HCT116 (cell line): ENCODE measurements around the gene CDC42SE2. TPM values are rescaled to one million over a fixed set of nuclear protein-coding genes. Genes with fewer than 3 reads are reported as not detected.

Experiments
- ATAC-seq: fragments of 200-7000 bp; cut with Tn5 transposase; 2 replicates; pipeline ENCODE4 v1.9.1; 2020; ENCODE audit warnings: mild to moderate bottlenecking, moderate library complexity
- BruUV-seq: library from RNA; stranded (reverse); fragments of 400-500 nt; replicated peaks from 2 replicates; lab custom pipeline; 2021; lab: Mats Ljungman, UMichigan
- CTCF ChIA-PET: fragments of 300-600 bp; sonication (Branson Sonifier 250); formaldehyde crosslinking; loops from one replicate; lab custom pipeline; 2021; ENCODE audit warnings: antibody characterized with exemption; lab: Charles Lee
- POLR2A ChIA-PET: fragments of 300-600, 350-600 bp; sonication (Branson Sonifier 250); formaldehyde crosslinking; loops from one replicate; lab custom pipeline; 2021; ENCODE audit warnings: antibody characterized with exemption; lab: Charles Lee
- RAD21 ChIA-PET, 2 experiments: fragments of 300-600 bp; sonication (Branson Sonifier 250); formaldehyde crosslinking; loops; one replicate each; lab custom pipeline; 2023; ENCODE audit warnings: low total read pairs in 2 of 2; ENCODE audit not compliant: uncharacterized antibody in 2 of 2, unreplicated experiment in 2 of 2, low non-redundant PET in 1 of 2; lab: Charles Lee
- DNase-seq: peaks from one replicate; pipeline ENCODE4 v3.0.0-alpha.2; 2010; ENCODE audit warnings: low read depth, low spot score
- H2AFZ ChIP-seq: fragments of 200-600 bp; shearing (Covaris generic), sonication (generic); 2 replicates; pipeline ENCODE4 v1.6.1; 2017; ENCODE audit warnings: low read depth, mixed run types, mixed read lengths, antibody characterized with exemption, low read length; ENCODE audit not compliant: poor library complexity, severe bottlenecking
- H3K27ac ChIP-seq: 2 replicates; pipeline ENCODE4 v1.5.1; 2012; ENCODE audit warnings: low read depth, low read length
- H3K27me3 ChIP-seq: fragments of 200-600 bp; sonication (generic); 2 replicates; pipeline ENCODE4 v1.6.1; 2016; ENCODE audit warnings: mixed run types, low read length, mixed read lengths; ENCODE audit not compliant: insufficient read depth
- H3K36me3 ChIP-seq, 2 experiments: fragments of 200-500 bp in 1 of 2; fragments of 200-600 bp in 1 of 2; sonication (Bioruptor generic) in 1 of 2; sonication (generic) in 1 of 2; 2 replicates each; pipeline versions ENCODE4 v1.5.1 to v1.6.1; 2014 to 2016; ENCODE audit warnings: low read length in 2 of 2, inconsistent platforms in 1 of 2, mixed read lengths in 1 of 2, mixed run types in 1 of 2; ENCODE audit not compliant: insufficient read depth in 2 of 2, control insufficient read depth in 1 of 2
- H3K4me1 ChIP-seq, 2 experiments: fragments of 200-600 bp in 1 of 2; sonication (generic) in 1 of 2; 2 replicates each; pipeline versions ENCODE4 v1.5.1 to v1.6.1; 2012 to 2017; ENCODE audit warnings: low read length in 2 of 2, inconsistent platforms in 1 of 2, mild to moderate bottlenecking in 1 of 2, mixed read lengths in 1 of 2, mixed run types in 1 of 2, moderate library complexity in 1 of 2; ENCODE audit not compliant: insufficient read depth in 2 of 2, control insufficient read depth in 1 of 2
- H3K4me2 ChIP-seq: fragments of 200-600 bp; sonication (generic); 2 replicates; pipeline ENCODE4 v1.6.1; 2017; ENCODE audit warnings: mixed run types, low read length, mixed read lengths
- H3K4me3 ChIP-seq, 2 experiments: fragments of 200-600 bp in 1 of 2; sonication (generic) in 1 of 2; replicated peaks in 1 of 2; 2 replicates each; pipeline ENCODE4 v1.5.1; 2011 to 2016; ENCODE audit warnings: low read length in 2 of 2, control low read depth in 1 of 2, low read depth in 1 of 2, mild to moderate bottlenecking in 1 of 2, mixed read lengths in 1 of 2, mixed run types in 1 of 2
- H3K79me2 ChIP-seq: fragments of 200-600 bp; sonication (generic); 2 replicates; pipeline ENCODE4 v1.6.1; 2017; ENCODE audit warnings: mild to moderate bottlenecking, mixed run types, low read length, moderate library complexity, mixed read lengths; ENCODE audit not compliant: insufficient read depth
- H3K9ac ChIP-seq: fragments of 200-600 bp; sonication (generic); 2 replicates; pipeline ENCODE4 v1.6.1; 2016; ENCODE audit warnings: low read length, mixed read lengths
- H3K9me2 ChIP-seq: fragments of 200-600 bp; sonication (generic), shearing (Covaris generic); 2 replicates; pipeline ENCODE4 v1.6.1; 2017; ENCODE audit warnings: mixed run types, mild to moderate bottlenecking, moderate library complexity; ENCODE audit not compliant: insufficient read depth
- H3K9me3 ChIP-seq, 2 experiments: fragments of 200-500 bp in 1 of 2; fragments of 200-600 bp in 1 of 2; sonication (Bioruptor generic) in 1 of 2; sonication (generic) in 1 of 2; 2 replicates each; pipeline ENCODE4 v1.6.1; 2014 to 2017; ENCODE audit warnings: low read length in 2 of 2, mixed read lengths in 2 of 2, inconsistent platforms in 1 of 2, low read depth in 1 of 2, mild to moderate bottlenecking in 1 of 2, mixed run types in 1 of 2, moderate library complexity in 1 of 2; ENCODE audit not compliant: control insufficient read depth in 1 of 2, insufficient read depth in 1 of 2
- H4K20me1 ChIP-seq: fragments of 200-600 bp; sonication (generic), shearing (Covaris generic); 2 replicates; pipeline ENCODE4 v1.6.1; 2017; ENCODE audit warnings: mixed run types, mild to moderate bottlenecking, moderate library complexity; ENCODE audit not compliant: insufficient read depth
- ATF3 ChIP-seq: IDR thresholded peaks from 2 replicates; pipeline ENCODE4 v1.6.1; 2012
- CBX3 ChIP-seq: IDR thresholded peaks from 2 replicates; pipeline ENCODE4 v1.6.1; 2012; ENCODE audit warnings: low read depth
- CEBPB ChIP-seq: IDR thresholded peaks from 2 replicates; pipeline ENCODE4 v1.6.1; 2012; ENCODE audit warnings: low read depth
- CTCF ChIP-seq, 3 experiments: fragments of 200-600 bp in 1 of 3; sonication (generic) in 1 of 3; IDR thresholded peaks in 2 of 3; conservative IDR thresholded peaks in 1 of 3; 2 replicates each; pipeline ENCODE4 v1.5.1; 2012 to 2017; ENCODE audit warnings: low read depth in 2 of 3, low read length in 2 of 3, antibody characterized with exemption in 1 of 3, borderline replicate concordance in 1 of 3, control low read depth in 1 of 3, mild to moderate bottlenecking in 1 of 3, mixed read lengths in 1 of 3, mixed run types in 1 of 3, moderate library complexity in 1 of 3; ENCODE audit not compliant: insufficient read depth in 1 of 3
- EGR1 ChIP-seq: IDR thresholded peaks from 2 replicates; pipeline ENCODE4 v1.6.1; 2012; ENCODE audit warnings: low read depth
- ELF1 ChIP-seq: IDR thresholded peaks from 2 replicates; pipeline ENCODE4 v1.6.1; 2012; ENCODE audit warnings: low read depth, borderline replicate concordance
- EZH2phosphoT487 ChIP-seq: fragments of 200-600 bp; IDR thresholded peaks from 2 replicates; pipeline ENCODE4 v1.6.1; 2018; ENCODE audit warnings: antibody characterized with exemption, borderline replicate concordance
- FOSL1 ChIP-seq: IDR thresholded peaks from 2 replicates; pipeline ENCODE4 v1.6.1; 2012; ENCODE audit warnings: low read depth
- JUND ChIP-seq: IDR thresholded peaks from 2 replicates; pipeline ENCODE4 v1.6.1; 2012
- MAX ChIP-seq: IDR thresholded peaks from 2 replicates; pipeline ENCODE4 v1.6.1; 2012
- POLR2A ChIP-seq: IDR thresholded peaks from 2 replicates; pipeline ENCODE4 v1.7.0; 2011; ENCODE audit warnings: borderline replicate concordance; ENCODE audit not compliant: insufficient read depth, insufficient read length; ENCODE audit errors: extremely low read depth
- RAD21 ChIP-seq: IDR thresholded peaks from 2 replicates; pipeline ENCODE4 v1.6.1; 2012; ENCODE audit warnings: low read depth, mild to moderate bottlenecking
- SIN3A ChIP-seq: IDR thresholded peaks from 2 replicates; pipeline ENCODE4 v1.6.1; 2012; ENCODE audit warnings: low read depth
- SP1 ChIP-seq: IDR thresholded peaks from 2 replicates; pipeline ENCODE4 v1.6.1; 2012; ENCODE audit warnings: low read depth
- SRF ChIP-seq: IDR thresholded peaks from 2 replicates; pipeline ENCODE4 v1.6.1; 2012; ENCODE audit warnings: low read depth
- TCF7L2 ChIP-seq: IDR thresholded peaks from 2 replicates; pipeline ENCODE4 v1.7.0; 2011; ENCODE audit warnings: borderline replicate concordance, inconsistent platforms; ENCODE audit not compliant: insufficient read depth, insufficient read length; ENCODE audit errors: extremely low read depth
- ZBTB33 ChIP-seq: IDR thresholded peaks from 2 replicates; pipeline ENCODE4 v1.6.1; 2011; ENCODE audit warnings: mild to moderate bottlenecking, low read length, moderate library complexity; ENCODE audit not compliant: insufficient replicate concordance; ENCODE audit errors: extremely low read depth
- ZNF274 ChIP-seq: fragments of 200-500 bp; sonication (Bioruptor generic); IDR thresholded peaks from 2 replicates; pipeline ENCODE4 v1.6.1; 2014; ENCODE audit warnings: mild to moderate bottlenecking, low read depth, low read length, inconsistent platforms
- intact Hi-C: fragments of 100-400 bp; cut with micrococcal nuclease; formaldehyde crosslinking; loops from 2 replicates; pipeline ENCODE4 v1.10.0; 2022
- total RNA-seq: library from RNA; stranded (reverse); gene quantifications from one replicate; pipeline ENCODE4 v1.2.1, GENCODE V29; 2021; ENCODE audit not compliant: unreplicated experiment

The CDC42SE2 gene
- total RNA-seq, 1 experiment from 2014 or later: 27.0 TPM

GRCh38 chr5:131261483-131261882 is 2.4 kb upstream of the CDC42SE2 start:
- H3K9me3 ChIP-seq: no peaks in the 10 kb centered on the region
- H3K4me1 ChIP-seq: peaks cover 24 to 54% of the 10 kb centered on the region in 2 experiments
- no peak overlapping the region for H3K4me3 ChIP-seq
- peaks cover 20% of the 10 kb centered on the region for H3K79me2 ChIP-seq
- no peak overlapping the region for H2AFZ ChIP-seq
- TF ChIP-seq ZBTB33: no peak
- no peak for TF ChIP-seq ELF1
- no peak for TF ChIP-seq CEBPB
- TF ChIP-seq SIN3A: no peak
- TF ChIP-seq TCF7L2: no peak
- no peak for TF ChIP-seq CBX3
- TF ChIP-seq JUND: no peak
- no peak for TF ChIP-seq MAX
- TF ChIP-seq CTCF (IDR thresholded peaks at IDR 0.05 in 2 of 3, conservative IDR thresholded peaks at IDR 0.05 in 1 of 3; ENCODE audit: borderline replicate concordance in 1 of 3, insufficient read depth in 1 of 3, low read depth in 2 of 3, low read length in 2 of 3): no peak
- TF ChIP-seq ATF3: no peak
- TF ChIP-seq EZH2phosphoT487: no peak
- TF ChIP-seq SRF: no peak
- no peak for TF ChIP-seq EGR1
- TF ChIP-seq SP1: no peak
- no peak for TF ChIP-seq RAD21
- no peak for TF ChIP-seq POLR2A
- no peak for TF ChIP-seq FOSL1
- TF ChIP-seq ZNF274: no peak
- no peak overlapping the region for H3K9ac ChIP-seq
- intact Hi-C loops: no loop called here
- no peaks in the 10 kb centered on the region for H3K9me2 ChIP-seq
- no TSS peak for BruUV-seq
- no peak overlapping the region for H3K4me2 ChIP-seq
- H3K36me3 ChIP-seq: no peaks in the 10 kb centered on the region; a peak in 1 of 4 replicates
- H3K27ac ChIP-seq: no peak overlapping the region
- RAD21 ChIA-PET: no interaction called here
- DNase-seq: no peak
- H3K27me3 ChIP-seq: no peaks in the 10 kb centered on the region
- CTCF ChIA-PET: no interaction called here
- peaks cover 3% of the 10 kb centered on the region; the same call in 1 of the 2 replicates for H4K20me1 ChIP-seq
- no peak for ATAC-seq
- POLR2A ChIA-PET: no interaction called here
